NCI-H1048 (cell line): ENCODE results near the gene RDH14.

Experiments used
- DNase-seq: peaks from one replicate; lab custom pipeline; 2025; lab: John Stamatoyannopoulos, UW

The RDH14 gene, protein sequence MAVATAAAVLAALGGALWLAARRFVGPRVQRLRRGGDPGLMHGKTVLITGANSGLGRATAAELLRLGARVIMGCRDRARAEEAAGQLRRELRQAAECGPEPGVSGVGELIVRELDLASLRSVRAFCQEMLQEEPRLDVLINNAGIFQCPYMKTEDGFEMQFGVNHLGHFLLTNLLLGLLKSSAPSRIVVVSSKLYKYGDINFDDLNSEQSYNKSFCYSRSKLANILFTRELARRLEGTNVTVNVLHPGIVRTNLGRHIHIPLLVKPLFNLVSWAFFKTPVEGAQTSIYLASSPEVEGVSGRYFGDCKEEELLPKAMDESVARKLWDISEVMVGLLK

GRCh38 chr2:18560031-18560796 is at the start of gene RDH14:
Gene RDH14 (minus strand): TSS chr2:18560653. CDS start chr2:18560572, 81 bp downstream.
- peak; percentile 84 for DNase-seq

DNA sequence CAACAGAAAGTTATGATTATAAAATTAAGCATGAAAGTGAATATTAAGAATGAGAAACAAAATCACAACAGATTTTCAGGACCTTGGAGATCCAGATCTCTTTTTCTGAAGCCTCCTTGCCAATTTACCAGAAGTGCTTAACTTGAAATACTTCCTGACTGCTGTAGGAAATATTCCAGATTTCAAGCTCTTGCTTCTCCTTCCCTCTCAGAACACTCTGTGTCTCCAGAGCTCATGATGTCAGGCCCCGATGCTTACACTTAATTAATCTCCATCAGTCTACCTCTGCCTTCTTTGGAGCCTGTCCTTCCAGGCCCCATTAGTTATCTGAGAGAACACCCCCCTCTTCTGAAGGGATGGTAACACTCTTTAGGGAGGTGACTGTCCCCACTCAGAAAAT is 49.6 kb upstream of the RDH14 start:
- DNase-seq = no peak

DNA sequence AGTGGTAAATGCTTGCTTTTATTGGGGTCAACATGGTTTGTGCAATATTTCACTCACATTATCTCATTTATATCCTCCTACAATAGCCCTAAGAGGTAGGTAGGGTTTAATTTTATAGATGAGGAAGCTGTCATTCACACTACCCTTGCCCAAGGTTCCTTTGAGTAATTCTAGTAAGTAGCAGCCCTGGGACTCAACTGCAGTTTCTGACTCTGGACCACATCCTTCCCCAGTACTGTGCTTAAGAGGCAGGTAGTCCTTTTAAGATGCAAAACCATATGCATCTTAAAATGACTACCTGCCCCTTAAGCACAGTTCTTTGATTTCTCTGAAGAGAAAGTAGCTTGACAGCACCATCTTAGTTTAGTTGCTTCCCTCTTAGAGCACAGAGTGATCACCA is 44.7 kb upstream of the RDH14 start:
- no peak for DNase-seq

DNA sequence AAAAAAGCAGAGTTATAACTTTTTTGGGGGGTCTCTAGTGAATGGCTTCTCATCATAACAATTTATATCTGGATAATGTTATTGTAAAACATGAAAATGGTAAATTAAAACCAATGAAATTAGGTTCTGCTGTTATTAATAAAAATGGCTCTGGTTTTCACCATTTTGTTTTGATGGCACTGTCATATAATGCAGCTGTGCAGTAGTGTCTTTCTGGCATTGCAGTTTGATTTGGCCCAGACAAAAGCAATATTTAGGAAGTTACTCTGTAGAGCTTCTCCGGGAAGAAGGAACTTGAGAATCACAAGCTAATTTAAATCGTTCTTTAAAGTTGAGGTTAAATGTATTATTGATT is 44.1 kb upstream of the RDH14 start:
- no peak for DNase-seq

DNA sequence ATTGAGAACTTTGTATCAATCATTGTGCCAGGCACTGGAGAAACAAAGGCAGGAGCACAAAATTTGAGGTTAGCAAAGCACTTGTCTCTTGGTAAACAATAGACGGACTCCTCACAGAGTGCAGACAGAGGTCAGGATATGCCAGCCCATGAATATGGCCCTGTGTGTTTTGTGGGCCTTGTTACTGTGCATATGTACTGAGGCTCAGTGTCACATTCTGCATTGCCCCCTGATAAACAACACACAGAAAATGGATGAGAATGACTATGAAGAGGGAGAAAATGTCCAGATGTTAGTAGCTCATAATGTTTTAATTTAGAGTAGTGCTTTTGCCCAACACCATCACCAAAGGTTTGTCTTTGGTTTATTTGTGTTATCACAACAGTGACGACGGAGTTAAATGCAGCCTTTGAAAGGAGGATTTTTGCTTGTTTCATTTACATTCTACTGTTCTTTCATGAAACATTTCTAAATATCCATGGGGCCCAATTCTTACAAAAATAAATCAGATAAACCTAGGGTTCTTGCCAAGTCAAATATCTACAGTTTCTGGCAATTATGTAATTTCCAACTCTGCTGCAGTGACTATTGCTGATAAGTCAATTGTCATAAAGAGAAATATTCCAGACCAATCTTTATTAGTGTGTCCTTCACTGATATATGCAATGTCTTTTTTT is 43.5 kb upstream of the RDH14 start:
- no peak for DNase-seq

GRCh38 chr2:18602298-18602697 is 41.8 kb upstream of the RDH14 start:
- no peak for DNase-seq

- DNase-seq = no peak
These were observed 39.8 kb upstream of the RDH14 start for GRCh38 chr2:18600255-18600613.

DNA sequence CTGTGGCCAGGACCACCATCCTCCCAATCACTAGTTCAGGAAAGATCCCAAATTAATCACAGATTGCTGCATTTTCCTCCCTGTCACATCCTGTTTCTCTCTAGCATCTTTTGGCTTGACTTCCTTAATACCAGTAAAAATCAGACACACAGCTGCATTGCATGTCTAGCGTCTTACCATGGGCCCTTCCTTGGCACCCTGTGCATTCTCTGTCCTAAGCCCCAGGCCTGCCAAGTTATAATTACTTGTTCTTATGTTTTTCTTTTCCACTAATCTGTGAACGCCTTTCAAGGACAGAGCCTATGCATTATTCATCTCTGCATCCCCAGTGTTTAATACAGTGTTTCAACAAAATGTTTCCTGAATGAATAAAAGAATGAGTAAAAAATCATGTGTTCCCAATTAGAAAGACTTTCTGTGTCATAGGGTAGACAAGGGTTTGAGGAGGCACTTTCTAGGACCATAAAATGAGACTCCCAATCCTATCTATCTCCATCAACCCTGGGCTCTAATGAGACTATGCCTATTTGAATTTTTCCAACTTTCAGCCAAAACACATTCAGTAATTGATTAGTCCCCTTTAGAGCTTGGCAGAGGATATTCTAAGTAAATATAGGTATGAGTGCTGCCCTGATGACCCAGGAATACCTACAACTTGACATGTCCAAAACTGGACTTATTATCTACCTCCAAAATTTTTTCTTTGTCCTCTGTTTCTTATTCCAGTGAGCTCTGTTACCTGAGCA is 39.2 kb upstream of the RDH14 start:
- DNase-seq = no peak

DNA sequence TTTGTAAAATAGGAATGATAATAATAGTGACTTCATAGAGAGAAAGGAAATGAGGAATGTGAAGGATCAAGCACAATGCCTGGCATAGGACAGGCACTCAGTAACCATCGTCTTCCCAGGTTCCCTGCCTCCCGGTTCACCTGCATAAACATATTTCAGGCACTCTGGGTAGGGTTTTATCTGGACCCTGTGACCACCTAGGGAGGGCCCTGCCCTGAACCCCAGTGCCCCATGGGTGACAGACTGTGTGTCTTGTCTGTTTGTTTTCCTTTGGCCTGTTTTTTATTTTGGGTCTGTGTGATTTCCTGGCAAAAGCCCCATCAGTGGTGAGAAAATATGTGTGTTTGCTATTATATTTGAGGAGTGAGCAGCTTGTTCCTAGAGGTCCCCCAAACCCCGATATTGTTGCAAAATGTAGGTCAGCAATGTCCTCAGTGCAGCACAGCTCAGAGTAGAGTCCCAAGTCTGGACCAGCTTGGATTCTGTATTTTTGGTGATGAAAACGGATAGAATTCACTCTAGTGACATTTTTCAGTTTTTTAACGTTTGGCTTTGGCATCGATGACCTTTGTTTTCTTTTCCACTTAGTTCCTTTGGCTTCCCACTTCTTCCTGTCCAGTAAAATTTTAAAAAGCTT is 38.5 kb upstream of the RDH14 start:
- DNase-seq = no peak

- DNase-seq = no peak
These were observed 37.2 kb upstream of the RDH14 start for GRCh38 chr2:18597618-18598017.

- DNase-seq = no peak
These were observed 36.5 kb upstream of the RDH14 start for GRCh38 chr2:18596993-18597392.

- no peak for DNase-seq
These were observed 33.0 kb upstream of the RDH14 start for GRCh38 chr2:18593496-18593895.

DNA sequence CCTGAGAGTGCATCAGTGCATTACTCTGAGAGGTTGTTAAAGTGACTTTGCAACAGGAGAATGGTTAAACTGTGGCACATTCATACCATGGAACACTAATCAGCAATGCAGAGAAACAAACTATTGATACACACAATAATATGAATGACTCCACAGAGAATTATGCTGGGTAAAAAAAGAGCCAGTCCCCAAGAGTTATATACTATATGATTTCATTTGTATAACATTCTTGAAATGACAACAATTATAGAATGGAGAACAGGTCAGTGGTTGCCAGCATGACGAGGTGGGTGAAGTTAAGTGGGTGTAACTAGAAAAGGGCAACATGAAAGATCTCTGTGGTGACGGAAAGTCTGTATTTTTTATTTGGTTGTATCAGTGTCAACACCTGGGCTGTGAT is 31.9 kb upstream of the RDH14 start:
- no peak for DNase-seq

DNA sequence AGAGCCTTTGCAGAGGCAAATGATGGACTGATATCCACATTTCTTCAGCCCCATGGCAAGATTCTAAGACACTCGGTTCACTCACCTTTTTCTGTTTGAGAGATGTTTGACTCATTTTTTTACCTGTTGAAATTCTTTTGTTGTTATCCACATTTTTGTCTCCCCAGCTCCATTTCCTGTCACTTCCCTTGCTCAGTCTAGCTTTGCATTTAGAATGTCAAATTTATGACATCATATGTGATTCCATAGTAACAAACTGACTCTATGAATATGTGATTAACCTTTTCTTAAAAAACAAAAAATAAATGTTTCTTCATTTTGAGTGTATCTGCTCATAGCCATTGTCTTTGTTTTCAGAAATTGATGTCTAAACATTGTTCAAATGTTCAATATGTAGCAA is 28.9 kb upstream of the RDH14 start, which contains the start of gene NT5C1B:
Gene NT5C1B, minus strand, starts transcription at position 216 of the 400 bp plus-strand sequence. Its CDS starts 101 bp downstream, at position 115.
- DNase-seq = no peak

GRCh38 chr2:18588802-18589201 is 28.3 kb upstream of the RDH14 start:
- no peak for DNase-seq

DNA sequence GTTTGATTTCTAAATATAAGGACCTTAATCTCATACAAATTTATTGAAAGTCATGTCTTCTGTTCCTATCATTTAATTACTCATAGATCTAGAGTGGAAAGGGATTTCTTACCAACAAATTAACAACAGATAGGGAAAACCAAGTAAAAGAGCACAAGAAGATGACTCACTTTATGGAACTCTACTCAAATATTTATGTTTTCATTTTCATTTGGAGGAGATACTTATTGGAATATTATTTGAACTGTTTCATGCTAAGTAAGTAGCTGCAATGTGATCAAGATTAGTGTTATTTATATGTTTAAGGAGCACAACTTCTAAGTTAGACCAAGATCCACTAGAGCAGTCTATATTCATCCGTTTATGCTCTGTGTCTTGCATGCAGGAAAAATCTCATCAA is 27.6 kb upstream of the RDH14 start:
- DNase-seq = no peak

DNA sequence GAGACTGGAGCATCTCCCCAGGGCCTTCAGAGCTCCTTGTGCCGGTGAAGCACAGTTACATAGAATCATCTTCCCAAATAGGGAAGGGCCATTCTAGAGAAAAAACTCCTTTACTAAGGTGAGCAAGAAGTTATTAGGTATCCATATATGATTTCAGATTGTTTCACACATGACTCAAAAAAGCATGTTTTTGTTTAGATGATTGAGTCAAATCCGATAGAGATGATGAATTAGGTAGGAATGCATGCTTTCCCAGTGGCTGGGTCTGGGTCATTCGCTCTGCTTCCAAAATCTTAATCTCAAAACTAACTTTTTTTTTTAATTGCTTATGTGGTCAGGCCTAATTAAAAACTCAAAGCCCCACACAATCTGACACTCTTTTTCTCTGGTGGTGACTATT is 25.1 kb upstream of the RDH14 start:
- no peak for DNase-seq

- no peak for DNase-seq
These were observed 24.1 kb upstream of the RDH14 start for GRCh38 chr2:18584608-18584954.

DNA sequence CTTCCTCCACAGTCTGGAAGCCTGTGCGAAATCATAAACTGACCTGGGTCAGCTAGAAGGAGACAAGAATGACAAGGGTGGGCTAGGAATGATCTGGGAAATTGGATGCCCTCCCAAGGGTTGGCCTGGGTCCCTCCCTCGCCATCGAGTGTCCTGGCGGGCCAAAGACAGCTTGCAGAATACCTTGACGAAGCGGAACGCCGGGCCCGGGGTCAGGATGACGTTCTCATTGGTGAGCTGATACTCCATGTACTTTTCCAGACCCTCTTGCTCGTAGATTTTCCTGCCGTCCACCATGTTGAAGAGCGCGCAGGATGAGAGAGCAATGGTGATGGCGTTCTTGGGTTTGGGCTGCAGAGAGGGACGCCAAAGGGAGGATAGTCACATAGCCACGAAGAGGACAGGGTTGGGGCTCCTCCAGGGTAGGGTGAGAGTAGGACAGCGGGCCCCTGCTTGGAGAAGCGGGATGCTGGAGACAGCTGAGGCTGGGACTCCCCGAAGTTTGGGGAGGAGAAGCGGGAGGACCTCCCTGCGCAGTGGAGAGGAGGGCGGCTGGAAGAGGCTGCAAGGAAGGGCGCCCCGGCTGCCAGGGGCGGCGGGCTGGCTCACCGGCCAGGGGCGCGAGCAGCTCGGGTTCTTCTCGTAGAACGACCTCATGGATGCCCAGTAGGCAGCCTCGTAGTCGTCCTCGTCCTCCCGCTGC is 23.6 kb upstream of the RDH14 start:
- DNase-seq = no peak

DNA sequence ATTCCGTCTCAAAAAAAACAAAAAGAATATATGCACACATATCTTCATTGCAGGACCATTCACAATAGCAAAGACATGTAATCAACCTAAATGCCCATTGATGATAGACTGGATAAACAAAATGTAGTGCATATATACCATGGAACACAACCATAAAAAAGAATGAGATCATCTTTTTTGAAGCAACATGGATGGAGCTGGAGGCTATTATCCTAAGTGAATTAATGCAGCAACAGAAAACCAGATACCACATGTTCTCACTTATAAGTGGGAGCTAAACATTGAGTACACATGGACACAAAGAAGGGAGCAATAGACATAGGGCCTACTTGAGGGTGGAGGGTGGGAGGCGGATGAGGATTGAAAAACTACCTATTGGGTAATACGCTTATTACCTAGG is 20.2 kb upstream of the RDH14 start:
- no peak for DNase-seq

- no peak for DNase-seq
These were observed 17.6 kb upstream of the RDH14 start for GRCh38 chr2:18578033-18578432.
